GDM1 (cell line): Measurements from ENCODE around the gene NR4A1.

ENCODE experiments used
- DNase-seq: peaks from one replicate; lab custom pipeline; 2025; lab: John Stamatoyannopoulos, UW

NR4A1 gene

GRCh38 chr12:52050758-52051541 lies at the start of gene NR4A1:
TSS of gene NR4A1 (plus strand) at chr12:52051442. CDS start at chr12:52054329, 2,887 bp downstream.
- peak; percentile 60 for DNase-seq

- DNase-seq = no peak
Observed at GRCh38 chr12:52003016-52003550, 48.2 kb upstream of the NR4A1 start.

GRCh38 chr12:52003591-52003990 lies 47.7 kb upstream of the NR4A1 start:
- no peak for DNase-seq

- no peak for DNase-seq
Observed at GRCh38 chr12:52004042-52004648, 47.1 kb upstream of the NR4A1 start.

- no peak for DNase-seq
Observed at GRCh38 chr12:52005218-52005902, 45.9 kb upstream of the NR4A1 start.

- peak; percentile 33 for DNase-seq
Observed at GRCh38 chr12:52005903-52006703, 45.1 kb upstream of the NR4A1 start.

GRCh38 chr12:52006726-52007157 lies 44.5 kb upstream of the NR4A1 start, which contains the start of gene TAMALIN:
TSS of gene TAMALIN (plus strand) at chr12:52006946. CDS start at chr12:52007020, 74 bp downstream.
- DNase-seq = no peak

- DNase-seq = no peak
Observed at GRCh38 chr12:52007158-52007921, 43.9 kb upstream of the NR4A1 start.

GRCh38 chr12:52007982-52008510 lies 43.2 kb upstream of the NR4A1 start:
- DNase-seq = no peak

GRCh38 chr12:52009081-52009751 lies 42.0 kb upstream of the NR4A1 start:
- DNase-seq = no peak

- DNase-seq = no peak
Observed at GRCh38 chr12:52010152-52010622, 41.1 kb upstream of the NR4A1 start.

GRCh38 chr12:52010692-52011601 lies 40.3 kb upstream of the NR4A1 start:
- no peak for DNase-seq

- DNase-seq = no peak
Observed at GRCh38 chr12:52011602-52012214, 39.5 kb upstream of the NR4A1 start.

GRCh38 chr12:52013626-52014310 lies 37.5 kb upstream of the NR4A1 start:
- no peak for DNase-seq

- no peak for DNase-seq
Observed at GRCh38 chr12:52014567-52015530, 36.4 kb upstream of the NR4A1 start.

- DNase-seq = no peak
Observed at GRCh38 chr12:52015532-52016041, 35.7 kb upstream of the NR4A1 start.
